Ectodermal cell (in vitro differentiated cells): ENCODE measurements around the gene STXBP1.

Experiments used
- H3K27ac ChIP-seq: 2 replicates; pipeline ENCODE4 v1.7.0; 2013; ENCODE audit warnings: mild to moderate bottlenecking, low read depth, low read length; ENCODE audit not compliant: insufficient read depth, poor library complexity, severe bottlenecking
- H3K27me3 ChIP-seq: 2 replicates; pipeline ENCODE4 v1.7.0; 2013; ENCODE audit warnings: mild to moderate bottlenecking, low read length; ENCODE audit not compliant: insufficient read depth, control insufficient read depth, poor library complexity, severe bottlenecking
- H3K36me3 ChIP-seq: one replicate; pipeline ENCODE4 v1.7.0; 2013; ENCODE audit warnings: low read length; ENCODE audit not compliant: control insufficient read depth, insufficient read depth
- H3K4me1 ChIP-seq: one replicate; pipeline ENCODE4 v1.7.0; 2013; ENCODE audit warnings: low read length; ENCODE audit not compliant: control insufficient read depth, insufficient read depth
- H3K4me3 ChIP-seq: 2 replicates; pipeline ENCODE4 v1.7.0; 2013; ENCODE audit warnings: low read depth, low read length, control low read depth; ENCODE audit not compliant: insufficient read depth
- H3K9me3 ChIP-seq: 2 replicates; pipeline ENCODE4 v1.7.0; 2013; ENCODE audit warnings: mild to moderate bottlenecking, low read length, moderate library complexity; ENCODE audit not compliant: control insufficient read depth
- WGBS, 2 experiments: methylation state at CpG; one replicate each; pipeline ENCODE4 v1.1.7; 2013; ENCODE audit warnings: missing lambda C conversion rate in 2 of 2; 5-methylcytosine and 5-hydroxymethylcytosine counted together

Gene STXBP1

GRCh38 chr9:127705577-127706379 lies 93.7 kb downstream of the STXBP1 start:
- H3K4me1 ChIP-seq: peaks cover 9% of the 10 kb centered on the region
- no peaks in the 10 kb centered on the region for H3K36me3 ChIP-seq
- no peaks in the 10 kb centered on the region for H3K27me3 ChIP-seq
- H3K27ac ChIP-seq: no peak overlapping the region
- H3K4me3 ChIP-seq: no peak overlapping the region
- 83 to 88% methylated on average over 12 of the region's 12 CpGs for WGBS, 2 experiments
- H3K9me3 ChIP-seq: no peaks in the 10 kb centered on the region

- no peaks in the 10 kb centered on the region for H3K36me3 ChIP-seq
- H3K4me3 ChIP-seq: no peak within 1 kb of the TSS
- no peaks in the 10 kb centered on the region for H3K27me3 ChIP-seq
- H3K4me1 ChIP-seq: peaks cover 14% of the 10 kb centered on the region
- no peaks in the 10 kb centered on the region for H3K9me3 ChIP-seq
- no peak within 1 kb of the TSS for H3K27ac ChIP-seq
- WGBS, 2 experiments: 80 to 81% methylated on average over 11 of the region's 11 CpGs
Measured at GRCh38 chr9:127706836-127707241, 94.8 kb downstream of the STXBP1 start, which contains the start of gene CFAP157. Gene CFAP157 (plus strand): TSS chr9:127706988. CDS start chr9:127707032, 44 bp downstream.

- H3K4me1 ChIP-seq: peaks cover 19% of the 10 kb centered on the region
- H3K27ac ChIP-seq: no peak overlapping the region
- WGBS, 2 experiments: 69 to 71% methylated on average over 5 of the region's 5 CpGs
- H3K4me3 ChIP-seq: no peak overlapping the region
- H3K36me3 ChIP-seq: no peaks in the 10 kb centered on the region
- no peaks in the 10 kb centered on the region for H3K27me3 ChIP-seq
- H3K9me3 ChIP-seq: no peaks in the 10 kb centered on the region
Measured at GRCh38 chr9:127707766-127708165, 95.7 kb downstream of the STXBP1 start.

- peaks cover 1% of the 10 kb centered on the region for H3K27me3 ChIP-seq
- 96% methylated on average over 8 of the region's 8 CpGs for WGBS, 2 experiments
- peaks cover 19% of the 10 kb centered on the region for H3K4me1 ChIP-seq
- no peaks in the 10 kb centered on the region for H3K9me3 ChIP-seq
- H3K36me3 ChIP-seq: no peaks in the 10 kb centered on the region
- no peak overlapping the region for H3K27ac ChIP-seq
- no peak overlapping the region for H3K4me3 ChIP-seq
Measured at GRCh38 chr9:127708952-127709587, 97.0 kb downstream of the STXBP1 start.

DNA sequence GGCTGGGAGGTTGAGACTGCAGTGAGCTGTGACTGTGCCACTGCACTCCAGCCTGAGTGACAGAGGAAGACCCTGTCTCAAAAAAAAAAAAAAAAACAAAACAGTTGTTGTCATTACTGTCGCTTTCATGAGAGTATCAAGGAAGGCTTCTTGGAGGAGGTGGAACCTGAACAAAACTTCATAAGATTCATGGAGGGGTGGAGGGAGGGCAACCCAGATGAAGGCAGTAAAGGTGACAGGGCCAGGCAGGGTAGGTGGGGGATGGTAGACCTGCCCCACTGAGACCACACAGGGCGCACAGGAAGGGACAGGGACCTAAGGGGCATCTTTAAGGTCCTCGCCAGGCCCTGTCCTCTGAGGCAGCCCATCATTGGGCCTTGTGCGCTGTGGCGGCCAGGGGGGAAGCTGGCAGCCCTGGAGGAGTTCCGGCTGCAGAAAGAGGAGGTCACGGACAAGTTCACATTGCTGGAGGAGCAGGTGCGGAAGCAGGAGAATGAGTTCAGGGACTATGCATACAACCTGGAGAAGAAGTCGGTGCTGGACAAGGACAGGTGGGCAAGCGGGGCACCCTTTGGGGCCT lies 98.2 kb downstream of the STXBP1 start:
- 94 to 95% methylated on average over 10 of the region's 10 CpGs for WGBS, 2 experiments
- Histone ChIP-seq H3K27ac (no peak overlapping the region), H3K4me3 (no peak overlapping the region), H3K36me3 (no peaks in the 10 kb centered on the region), H3K4me1 (peaks cover 17% of the 10 kb centered on the region), H3K27me3 (peaks cover 10% of the 10 kb centered on the region), H3K9me3 (no peaks in the 10 kb centered on the region)

GRCh38 chr9:127711226-127711701 lies 99.2 kb downstream of the STXBP1 start:
- Histone ChIP-seq H3K27ac (no peak overlapping the region), H3K4me1 (peaks cover 10% of the 10 kb centered on the region), H3K4me3 (no peak overlapping the region), H3K27me3 (peaks cover 10% of the 10 kb centered on the region), H3K36me3 (no peaks in the 10 kb centered on the region), H3K9me3 (no peaks in the 10 kb centered on the region)
- WGBS, 2 experiments: 86 to 87% methylated on average over 9 of the region's 9 CpGs

GRCh38 chr9:127711831-127712274 lies 99.8 kb downstream of the STXBP1 start:
- 54 to 55% methylated on average over 11 of the region's 11 CpGs for WGBS, 2 experiments
- peaks cover 10% of the 10 kb centered on the region for H3K4me1 ChIP-seq
- no peaks in the 10 kb centered on the region for H3K9me3 ChIP-seq
- no peaks in the 10 kb centered on the region for H3K36me3 ChIP-seq
- H3K4me3 ChIP-seq: no peak overlapping the region
- H3K27ac ChIP-seq: no peak overlapping the region
- peaks cover 10% of the 10 kb centered on the region for H3K27me3 ChIP-seq

GRCh38 chr9:127712371-127712770 lies 100.3 kb downstream of the STXBP1 start:
- Histone ChIP-seq H3K27me3 (peaks cover 10% of the 10 kb centered on the region), H3K9me3 (no peaks in the 10 kb centered on the region), H3K36me3 (no peaks in the 10 kb centered on the region), H3K27ac (no peak overlapping the region), H3K4me3 (no peak overlapping the region), H3K4me1 (peaks cover 10% of the 10 kb centered on the region)
- WGBS, 2 experiments: 84 to 86% methylated on average over 11 of the region's 11 CpGs

DNA sequence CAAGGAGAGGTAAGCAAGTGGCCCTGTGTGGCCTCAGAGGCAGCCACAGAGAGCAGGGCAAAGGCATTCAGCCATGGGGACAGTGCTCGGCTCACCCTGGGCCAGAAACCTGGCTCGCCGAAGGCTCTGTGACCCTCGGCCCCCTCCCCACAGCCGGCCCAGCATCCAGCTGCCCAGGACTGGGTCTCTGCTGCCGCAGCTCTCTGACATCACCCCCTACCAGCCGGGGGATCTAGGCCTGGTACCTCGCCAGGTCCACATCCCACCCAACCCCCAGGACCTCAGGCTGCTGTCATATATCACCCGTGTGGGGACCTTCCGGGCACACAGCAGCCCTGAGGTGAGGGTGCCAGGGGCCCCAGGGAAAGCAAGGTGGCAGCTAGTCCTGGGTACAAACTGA lies 100.8 kb downstream of the STXBP1 start:
- H3K27me3 ChIP-seq: peaks cover 10% of the 10 kb centered on the region
- H3K36me3 ChIP-seq: no peaks in the 10 kb centered on the region
- peaks cover 10% of the 10 kb centered on the region for H3K4me1 ChIP-seq
- no peak overlapping the region for H3K27ac ChIP-seq
- WGBS, 2 experiments: 92 to 94% methylated on average over 10 of the region's 10 CpGs
- H3K4me3 ChIP-seq: no peak overlapping the region
- no peaks in the 10 kb centered on the region for H3K9me3 ChIP-seq
